DND-41 (cell line): ENCODE measurements around the gene SON.

ENCODE experiments used
- EZH2 ChIP-seq: IDR thresholded peaks from 3 replicates; pipeline ENCODE4 v1.6.1; 2012; ENCODE audit warnings: borderline replicate concordance, low read depth, mild to moderate bottlenecking, moderate library complexity, low read length, inconsistent platforms; ENCODE audit not compliant: severe bottlenecking
- TF ChIP-seq, protein P1 (sequence below): IDR thresholded peaks from 2 replicates; pipeline ENCODE4 v1.5.1; 2012; ENCODE audit warnings: borderline replicate concordance, low read length, moderate library complexity, mild to moderate bottlenecking; ENCODE audit not compliant: poor library complexity, severe bottlenecking; ENCODE audit errors: extremely low read depth

DNA sequence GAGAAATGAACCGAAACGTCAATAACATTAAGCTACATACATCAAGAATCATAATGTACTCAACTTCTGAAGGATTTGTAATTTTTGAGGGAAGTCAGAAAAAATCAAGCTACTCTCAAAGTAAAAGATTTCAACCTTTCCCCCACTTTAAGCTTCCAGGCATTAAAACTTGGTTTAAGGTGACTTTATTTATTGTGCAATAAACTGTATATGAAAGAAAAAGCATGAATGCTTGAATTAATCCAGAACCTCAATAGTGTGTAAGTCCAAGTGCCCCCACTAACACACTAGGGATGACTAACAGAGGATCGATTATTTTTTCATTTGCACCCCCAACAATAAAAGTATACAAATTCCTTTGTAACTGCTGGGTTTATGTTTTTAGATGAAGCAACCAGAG lies 11.8 kb upstream of the SON start:
- TF ChIP-seq, protein P1, sequence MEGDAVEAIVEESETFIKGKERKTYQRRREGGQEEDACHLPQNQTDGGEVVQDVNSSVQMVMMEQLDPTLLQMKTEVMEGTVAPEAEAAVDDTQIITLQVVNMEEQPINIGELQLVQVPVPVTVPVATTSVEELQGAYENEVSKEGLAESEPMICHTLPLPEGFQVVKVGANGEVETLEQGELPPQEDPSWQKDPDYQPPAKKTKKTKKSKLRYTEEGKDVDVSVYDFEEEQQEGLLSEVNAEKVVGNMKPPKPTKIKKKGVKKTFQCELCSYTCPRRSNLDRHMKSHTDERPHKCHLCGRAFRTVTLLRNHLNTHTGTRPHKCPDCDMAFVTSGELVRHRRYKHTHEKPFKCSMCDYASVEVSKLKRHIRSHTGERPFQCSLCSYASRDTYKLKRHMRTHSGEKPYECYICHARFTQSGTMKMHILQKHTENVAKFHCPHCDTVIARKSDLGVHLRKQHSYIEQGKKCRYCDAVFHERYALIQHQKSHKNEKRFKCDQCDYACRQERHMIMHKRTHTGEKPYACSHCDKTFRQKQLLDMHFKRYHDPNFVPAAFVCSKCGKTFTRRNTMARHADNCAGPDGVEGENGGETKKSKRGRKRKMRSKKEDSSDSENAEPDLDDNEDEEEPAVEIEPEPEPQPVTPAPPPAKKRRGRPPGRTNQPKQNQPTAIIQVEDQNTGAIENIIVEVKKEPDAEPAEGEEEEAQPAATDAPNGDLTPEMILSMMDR = no peak
- TF ChIP-seq EZH2 = no peak
